HCT116 (cell line): Measurements from ENCODE around the gene LYSMD3. TPM values are rescaled to one million over a fixed set of nuclear protein-coding genes. Genes with fewer than 3 reads are reported as not detected.

Source experiments
- ATAC-seq: fragments of 200-7000 bp; cut with Tn5 transposase; 2 replicates; pipeline ENCODE4 v1.9.1; 2020; ENCODE audit warnings: mild to moderate bottlenecking, moderate library complexity
- BruUV-seq: library from RNA; stranded (reverse); fragments of 400-500 nt; replicated peaks from 2 replicates; lab custom pipeline; 2021; lab: Mats Ljungman, UMichigan
- CTCF ChIA-PET: fragments of 300-600 bp; sonication (Branson Sonifier 250); formaldehyde crosslinking; loops from one replicate; lab custom pipeline; 2021; ENCODE audit warnings: antibody characterized with exemption; lab: Charles Lee
- POLR2A ChIA-PET: fragments of 300-600, 350-600 bp; sonication (Branson Sonifier 250); formaldehyde crosslinking; loops from one replicate; lab custom pipeline; 2021; ENCODE audit warnings: antibody characterized with exemption; lab: Charles Lee
- RAD21 ChIA-PET, 2 experiments: fragments of 300-600 bp; sonication (Branson Sonifier 250); formaldehyde crosslinking; loops; one replicate each; lab custom pipeline; 2023; ENCODE audit warnings: low total read pairs in 2 of 2; ENCODE audit not compliant: uncharacterized antibody in 2 of 2, unreplicated experiment in 2 of 2, low non-redundant PET in 1 of 2; lab: Charles Lee
- DNase-seq: peaks from one replicate; pipeline ENCODE4 v3.0.0-alpha.2; 2010; ENCODE audit warnings: low read depth, low spot score
- H2AFZ ChIP-seq: fragments of 200-600 bp; shearing (Covaris generic), sonication (generic); 2 replicates; pipeline ENCODE4 v1.6.1; 2017; ENCODE audit warnings: low read depth, mixed run types, mixed read lengths, antibody characterized with exemption, low read length; ENCODE audit not compliant: poor library complexity, severe bottlenecking
- H3K27ac ChIP-seq: 2 replicates; pipeline ENCODE4 v1.5.1; 2012; ENCODE audit warnings: low read depth, low read length
- H3K27me3 ChIP-seq: fragments of 200-600 bp; sonication (generic); 2 replicates; pipeline ENCODE4 v1.6.1; 2016; ENCODE audit warnings: mixed run types, low read length, mixed read lengths; ENCODE audit not compliant: insufficient read depth
- H3K36me3 ChIP-seq, 2 experiments: fragments of 200-500 bp in 1 of 2; fragments of 200-600 bp in 1 of 2; sonication (Bioruptor generic) in 1 of 2; sonication (generic) in 1 of 2; 2 replicates each; pipeline versions ENCODE4 v1.5.1 to v1.6.1; 2014 to 2016; ENCODE audit warnings: low read length in 2 of 2, inconsistent platforms in 1 of 2, mixed read lengths in 1 of 2, mixed run types in 1 of 2; ENCODE audit not compliant: insufficient read depth in 2 of 2, control insufficient read depth in 1 of 2
- H3K4me1 ChIP-seq, 2 experiments: fragments of 200-600 bp in 1 of 2; sonication (generic) in 1 of 2; 2 replicates each; pipeline versions ENCODE4 v1.5.1 to v1.6.1; 2012 to 2017; ENCODE audit warnings: low read length in 2 of 2, inconsistent platforms in 1 of 2, mild to moderate bottlenecking in 1 of 2, mixed read lengths in 1 of 2, mixed run types in 1 of 2, moderate library complexity in 1 of 2; ENCODE audit not compliant: insufficient read depth in 2 of 2, control insufficient read depth in 1 of 2
- H3K4me2 ChIP-seq: fragments of 200-600 bp; sonication (generic); 2 replicates; pipeline ENCODE4 v1.6.1; 2017; ENCODE audit warnings: mixed run types, low read length, mixed read lengths
- H3K4me3 ChIP-seq, 2 experiments: fragments of 200-600 bp in 1 of 2; sonication (generic) in 1 of 2; replicated peaks in 1 of 2; 2 replicates each; pipeline ENCODE4 v1.5.1; 2011 to 2016; ENCODE audit warnings: low read length in 2 of 2, control low read depth in 1 of 2, low read depth in 1 of 2, mild to moderate bottlenecking in 1 of 2, mixed read lengths in 1 of 2, mixed run types in 1 of 2
- H3K79me2 ChIP-seq: fragments of 200-600 bp; sonication (generic); 2 replicates; pipeline ENCODE4 v1.6.1; 2017; ENCODE audit warnings: mild to moderate bottlenecking, mixed run types, low read length, moderate library complexity, mixed read lengths; ENCODE audit not compliant: insufficient read depth
- H3K9ac ChIP-seq: fragments of 200-600 bp; sonication (generic); 2 replicates; pipeline ENCODE4 v1.6.1; 2016; ENCODE audit warnings: low read length, mixed read lengths
- H3K9me2 ChIP-seq: fragments of 200-600 bp; sonication (generic), shearing (Covaris generic); 2 replicates; pipeline ENCODE4 v1.6.1; 2017; ENCODE audit warnings: mixed run types, mild to moderate bottlenecking, moderate library complexity; ENCODE audit not compliant: insufficient read depth
- H3K9me3 ChIP-seq, 2 experiments: fragments of 200-500 bp in 1 of 2; fragments of 200-600 bp in 1 of 2; sonication (Bioruptor generic) in 1 of 2; sonication (generic) in 1 of 2; 2 replicates each; pipeline ENCODE4 v1.6.1; 2014 to 2017; ENCODE audit warnings: low read length in 2 of 2, mixed read lengths in 2 of 2, inconsistent platforms in 1 of 2, low read depth in 1 of 2, mild to moderate bottlenecking in 1 of 2, mixed run types in 1 of 2, moderate library complexity in 1 of 2; ENCODE audit not compliant: control insufficient read depth in 1 of 2, insufficient read depth in 1 of 2
- H4K20me1 ChIP-seq: fragments of 200-600 bp; sonication (generic), shearing (Covaris generic); 2 replicates; pipeline ENCODE4 v1.6.1; 2017; ENCODE audit warnings: mixed run types, mild to moderate bottlenecking, moderate library complexity; ENCODE audit not compliant: insufficient read depth
- EGR1 ChIP-seq: IDR thresholded peaks from 2 replicates; pipeline ENCODE4 v1.6.1; 2012; ENCODE audit warnings: low read depth
- ELF1 ChIP-seq: IDR thresholded peaks from 2 replicates; pipeline ENCODE4 v1.6.1; 2012; ENCODE audit warnings: low read depth, borderline replicate concordance
- EZH2 ChIP-seq: fragments of 200-600 bp; sonication (generic); IDR thresholded peaks from 2 replicates; pipeline ENCODE4 v1.6.1; 2017; ENCODE audit warnings: antibody characterized with exemption, mixed run types
- POLR2A ChIP-seq: IDR thresholded peaks from 2 replicates; pipeline ENCODE4 v1.7.0; 2011; ENCODE audit warnings: borderline replicate concordance; ENCODE audit not compliant: insufficient read depth, insufficient read length; ENCODE audit errors: extremely low read depth
- POLR2AphosphoS5 ChIP-seq: IDR thresholded peaks from 2 replicates; pipeline ENCODE4 v1.6.1; 2011; ENCODE audit warnings: mild to moderate bottlenecking, low read depth, low read length, moderate library complexity
- RAD21 ChIP-seq: IDR thresholded peaks from 2 replicates; pipeline ENCODE4 v1.6.1; 2012; ENCODE audit warnings: low read depth, mild to moderate bottlenecking
- SIN3A ChIP-seq: IDR thresholded peaks from 2 replicates; pipeline ENCODE4 v1.6.1; 2012; ENCODE audit warnings: low read depth
- SRF ChIP-seq: IDR thresholded peaks from 2 replicates; pipeline ENCODE4 v1.6.1; 2012; ENCODE audit warnings: low read depth
- TCF7L2 ChIP-seq: IDR thresholded peaks from 2 replicates; pipeline ENCODE4 v1.7.0; 2011; ENCODE audit warnings: borderline replicate concordance, inconsistent platforms; ENCODE audit not compliant: insufficient read depth, insufficient read length; ENCODE audit errors: extremely low read depth
- YY1 ChIP-seq: IDR thresholded peaks from 2 replicates; pipeline ENCODE4 v1.6.1; 2011; ENCODE audit warnings: low read length, low read depth, moderate library complexity, mild to moderate bottlenecking; ENCODE audit not compliant: insufficient replicate concordance; ENCODE audit errors: extremely low read depth
- ZFX ChIP-seq: fragments of 450-650 bp; IDR thresholded peaks from 2 replicates; pipeline ENCODE4 v1.6.1; 2017
- ZNF274 ChIP-seq: fragments of 200-500 bp; sonication (Bioruptor generic); IDR thresholded peaks from 2 replicates; pipeline ENCODE4 v1.6.1; 2014; ENCODE audit warnings: mild to moderate bottlenecking, low read depth, low read length, inconsistent platforms
- intact Hi-C: fragments of 100-400 bp; cut with micrococcal nuclease; formaldehyde crosslinking; loops from 2 replicates; pipeline ENCODE4 v1.10.0; 2022
- total RNA-seq: library from RNA; stranded (reverse); gene quantifications from one replicate; pipeline ENCODE4 v1.2.1, GENCODE V29; 2021; ENCODE audit not compliant: unreplicated experiment
- TF ChIP-seq, protein P1 (sequence below): IDR thresholded peaks from 2 replicates; pipeline ENCODE4 v1.6.1; 2012; ENCODE audit warnings: low read depth
- TF ChIP-seq, protein P2 (sequence below): IDR thresholded peaks from 2 replicates; pipeline ENCODE4 v1.6.1; 2012

LYSMD3 gene
- total RNA-seq, 1 experiment from 2014 or later: 18.0 TPM

DNA sequence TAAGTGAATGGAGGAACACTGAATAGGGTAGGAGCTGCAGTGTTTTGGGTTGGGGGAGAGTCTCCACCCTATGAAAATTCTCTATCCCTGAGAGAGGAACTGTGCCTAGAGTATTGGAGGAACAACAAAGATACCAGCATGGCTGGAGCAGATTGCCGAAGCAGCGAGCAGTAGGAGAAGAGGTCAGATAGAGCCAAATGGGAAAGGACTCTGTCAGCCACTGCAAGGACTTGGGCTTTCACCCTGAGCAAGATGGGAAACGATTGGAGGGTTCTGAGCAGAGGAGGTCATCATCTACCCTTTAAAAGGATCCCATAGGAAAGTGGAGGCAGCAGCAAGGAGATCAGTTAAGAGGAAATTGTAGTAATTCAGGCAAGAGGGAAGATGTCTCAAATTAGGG, 4.4 kb upstream of the LYSMD3 start:
- no peaks in the 10 kb centered on the region for H3K9me3 ChIP-seq
- no peak overlapping the region for H2AFZ ChIP-seq
- H3K4me2 ChIP-seq: no peak overlapping the region
- no peak overlapping the region for H3K9ac ChIP-seq
- intact Hi-C loops: no loop called here
- ChIA-PET POLR2A (no interaction called here), RAD21 (no interaction called here), CTCF (interaction anchor here (1.0 kb wide), 1 partner anchor 94 kb away, joined by 3 read pairs; no protein-coding TSS in a partner anchor)
- peaks cover 3 to 7% of the 10 kb centered on the region in 2 experiments; a peak in 3 of 4 replicates for H3K4me1 ChIP-seq
- H4K20me1 ChIP-seq: no peaks in the 10 kb centered on the region
- H3K4me3 ChIP-seq: no peak overlapping the region
- DNase-seq: no peak
- no TSS peak for BruUV-seq
- no peak for ATAC-seq
- no peaks in the 10 kb centered on the region for H3K9me2 ChIP-seq
- peaks cover 5% of the 10 kb centered on the region; the same call in 1 of the 2 replicates for H3K79me2 ChIP-seq
- TF ChIP-seq ZFX (no peak), EZH2 (no peak)
- H3K27me3 ChIP-seq: no peaks in the 10 kb centered on the region
- no peak overlapping the region for H3K27ac ChIP-seq
- no peaks in the 10 kb centered on the region for H3K36me3 ChIP-seq

DNA sequence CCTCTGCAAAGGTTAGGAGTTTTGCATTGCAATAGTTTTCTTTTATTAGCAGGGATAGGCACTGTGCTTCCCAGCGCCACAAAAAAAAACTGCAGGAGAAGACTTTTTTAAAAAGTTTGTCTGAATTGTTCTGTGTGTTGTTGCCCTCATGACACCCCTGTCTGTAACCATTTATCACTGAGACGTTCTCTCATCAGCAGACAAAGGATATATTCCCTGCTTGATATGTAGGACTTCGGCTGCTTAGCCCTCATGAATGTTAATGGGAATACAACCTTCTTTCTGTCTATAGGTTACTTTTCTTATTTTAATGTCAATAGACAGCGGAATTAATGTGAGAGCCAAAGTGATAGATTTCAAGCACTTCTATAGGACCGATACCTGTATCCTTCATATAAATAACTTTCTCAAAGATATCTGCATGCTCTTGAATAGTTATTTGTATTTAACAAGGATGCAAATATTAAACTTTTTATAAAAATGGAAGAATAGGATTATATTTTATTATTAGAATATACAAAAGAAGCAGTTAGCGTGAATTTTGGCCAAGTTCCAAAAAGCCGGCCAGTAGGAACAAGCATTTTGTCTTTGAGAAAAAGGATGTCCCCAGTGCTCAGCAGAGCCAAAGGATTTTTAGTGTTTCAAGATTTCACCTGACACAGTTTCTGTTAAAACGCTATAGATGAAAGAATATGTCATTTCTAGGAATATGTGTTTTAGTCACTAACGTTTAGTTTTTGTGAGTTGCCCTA, 1.5 kb upstream of the LYSMD3 start:
- no peak overlapping the region for H3K27ac ChIP-seq
- BruUV-seq: no TSS peak
- H3K36me3 ChIP-seq: no peaks in the 10 kb centered on the region; a peak in 1 of 4 replicates
- no peaks in the 10 kb centered on the region for H4K20me1 ChIP-seq
- intact Hi-C loops: no loop called here
- no peaks in the 10 kb centered on the region for H3K27me3 ChIP-seq
- ATAC-seq (no peak), DNase-seq (no peak)
- no peaks in the 10 kb centered on the region for H3K9me2 ChIP-seq
- H3K4me2 ChIP-seq: peak overlapping the region; percentile 92
- peak overlapping the region in 1 of 2 experiments; percentile 83; a peak in 1 of 4 replicates for H3K4me3 ChIP-seq
- RAD21 ChIA-PET: no interaction called here
- peak overlapping the region; percentile 66; the same call in 1 of the 2 replicates for H3K9ac ChIP-seq
- peaks cover 34% of the 10 kb centered on the region for H3K79me2 ChIP-seq
- H2AFZ ChIP-seq: peak overlapping the region; percentile 52
- CTCF ChIA-PET: interaction anchor here (1.3 to 1.7 kb wide), 2 partner anchors 92 to 262 kb away, joined by 3 to 7 read pairs; no protein-coding TSS in a partner anchor
- POLR2A ChIA-PET: no interaction called here
- no peaks in the 10 kb centered on the region for H3K9me3 ChIP-seq
- H3K4me1 ChIP-seq: peaks cover 3 to 17% of the 10 kb centered on the region in 2 experiments; a peak in 3 of 4 replicates
- TF ChIP-seq, protein P1, sequence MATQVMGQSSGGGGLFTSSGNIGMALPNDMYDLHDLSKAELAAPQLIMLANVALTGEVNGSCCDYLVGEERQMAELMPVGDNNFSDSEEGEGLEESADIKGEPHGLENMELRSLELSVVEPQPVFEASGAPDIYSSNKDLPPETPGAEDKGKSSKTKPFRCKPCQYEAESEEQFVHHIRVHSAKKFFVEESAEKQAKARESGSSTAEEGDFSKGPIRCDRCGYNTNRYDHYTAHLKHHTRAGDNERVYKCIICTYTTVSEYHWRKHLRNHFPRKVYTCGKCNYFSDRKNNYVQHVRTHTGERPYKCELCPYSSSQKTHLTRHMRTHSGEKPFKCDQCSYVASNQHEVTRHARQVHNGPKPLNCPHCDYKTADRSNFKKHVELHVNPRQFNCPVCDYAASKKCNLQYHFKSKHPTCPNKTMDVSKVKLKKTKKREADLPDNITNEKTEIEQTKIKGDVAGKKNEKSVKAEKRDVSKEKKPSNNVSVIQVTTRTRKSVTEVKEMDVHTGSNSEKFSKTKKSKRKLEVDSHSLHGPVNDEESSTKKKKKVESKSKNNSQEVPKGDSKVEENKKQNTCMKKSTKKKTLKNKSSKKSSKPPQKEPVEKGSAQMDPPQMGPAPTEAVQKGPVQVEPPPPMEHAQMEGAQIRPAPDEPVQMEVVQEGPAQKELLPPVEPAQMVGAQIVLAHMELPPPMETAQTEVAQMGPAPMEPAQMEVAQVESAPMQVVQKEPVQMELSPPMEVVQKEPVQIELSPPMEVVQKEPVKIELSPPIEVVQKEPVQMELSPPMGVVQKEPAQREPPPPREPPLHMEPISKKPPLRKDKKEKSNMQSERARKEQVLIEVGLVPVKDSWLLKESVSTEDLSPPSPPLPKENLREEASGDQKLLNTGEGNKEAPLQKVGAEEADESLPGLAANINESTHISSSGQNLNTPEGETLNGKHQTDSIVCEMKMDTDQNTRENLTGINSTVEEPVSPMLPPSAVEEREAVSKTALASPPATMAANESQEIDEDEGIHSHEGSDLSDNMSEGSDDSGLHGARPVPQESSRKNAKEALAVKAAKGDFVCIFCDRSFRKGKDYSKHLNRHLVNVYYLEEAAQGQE: no peak
- TF ChIP-seq, protein P2, sequence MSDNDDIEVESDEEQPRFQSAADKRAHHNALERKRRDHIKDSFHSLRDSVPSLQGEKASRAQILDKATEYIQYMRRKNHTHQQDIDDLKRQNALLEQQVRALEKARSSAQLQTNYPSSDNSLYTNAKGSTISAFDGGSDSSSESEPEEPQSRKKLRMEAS: no peak
- no peak for TF ChIP-seq ELF1
- no peak for TF ChIP-seq EGR1
- TF ChIP-seq SRF: no peak
- TF ChIP-seq POLR2AphosphoS5: no peak
- TF ChIP-seq YY1: no peak
- TF ChIP-seq RAD21: no peak
- TF ChIP-seq TCF7L2: no peak
- TF ChIP-seq POLR2A: no peak
- no peak for TF ChIP-seq ZNF274
- TF ChIP-seq SIN3A: no peak
- no peak for TF ChIP-seq EZH2
